CD4-positive, alpha-beta T cell (primary cell): ENCODE measurements around the gene FZD8. TPM values are rescaled to one million over a fixed set of nuclear protein-coding genes. Genes with fewer than 3 reads are reported as not detected.

Experiments used
- ATAC-seq: fragments of 200-7000 bp; cut with Tn5 transposase; one replicate; pipeline ENCODE4 v1.10.0; 2022; ENCODE audit warnings: mild to moderate bottlenecking; ENCODE audit not compliant: poor library complexity
- CTCF ChIA-PET: fragments of 350-600 bp; sonication (Branson Sonifier 250); formaldehyde crosslinking; loops from one replicate; lab custom pipeline; 2021; ENCODE audit warnings: antibody characterized with exemption, inconsistent platforms; lab: Charles Lee
- POLR2A ChIA-PET: fragments of 350-600 bp; sonication (Branson Sonifier 250); formaldehyde crosslinking; loops from one replicate; lab custom pipeline; 2021; ENCODE audit warnings: antibody characterized with exemption, inconsistent platforms; lab: Charles Lee
- DNase-seq, 14 experiments: peaks; one replicate each; pipeline ENCODE4 v3.0.0-alpha.2; 2013 to 2020; ENCODE audit warnings: mixed read lengths in 2 of 14
- H3K27ac ChIP-seq, 2 donors: one replicate each; pipeline versions ENCODE4 v1.5.1 to v1.7.0; 2013; ENCODE audit warnings: low read length in 2 of 2, low read depth in 1 of 2, mild to moderate bottlenecking in 1 of 2
- H3K27me3 ChIP-seq, 2 experiments: 1 replicate in 1 of 2; 2 replicates in 1 of 2; pipeline versions ENCODE4 v1.6.1 to v1.7.0; 2013; ENCODE audit warnings: low read length in 2 of 2, control low read depth in 1 of 2, mild to moderate bottlenecking in 1 of 2, moderate library complexity in 1 of 2; ENCODE audit not compliant: insufficient read depth in 2 of 2, control insufficient read depth in 1 of 2
- H3K36me3 ChIP-seq: one replicate; pipeline ENCODE4 v1.6.1; 2013; ENCODE audit warnings: low read length, control low read depth; ENCODE audit not compliant: insufficient read depth
- H3K4me1 ChIP-seq: one replicate; pipeline ENCODE4 v1.6.1; 2013; ENCODE audit warnings: low read length, control low read depth; ENCODE audit not compliant: insufficient read depth
- H3K4me3 ChIP-seq: one replicate; pipeline ENCODE4 v1.5.1; 2013; ENCODE audit warnings: mild to moderate bottlenecking, low read length, moderate library complexity
- H3K9me3 ChIP-seq, 2 experiments: 1 replicate in 1 of 2; 2 replicates in 1 of 2; pipeline versions ENCODE4 v1.6.1 to v1.7.0; 2013; ENCODE audit warnings: low read length in 2 of 2, mild to moderate bottlenecking in 2 of 2, control low read depth in 1 of 2, moderate library complexity in 1 of 2; ENCODE audit not compliant: control insufficient read depth in 1 of 2, insufficient read depth in 1 of 2
- H3K27ac Mint-ChIP-seq: one replicate; pipeline ENCODE4 v1.8.0; 2020; ENCODE audit warnings: mixed read lengths
- H3K27me3 Mint-ChIP-seq: one replicate; pipeline ENCODE4 v1.8.0; 2021; ENCODE audit warnings: mixed read lengths
- H3K36me3 Mint-ChIP-seq: one replicate; pipeline ENCODE4 v1.8.0; 2021; ENCODE audit warnings: low read depth, mixed read lengths
- H3K4me1 Mint-ChIP-seq: one replicate; pipeline ENCODE4 v1.8.0; 2021; ENCODE audit warnings: low read depth, mixed read lengths
- H3K4me3 Mint-ChIP-seq: one replicate; pipeline ENCODE4 v1.8.0; 2020; ENCODE audit warnings: mild to moderate bottlenecking, mixed read lengths
- H3K9me3 Mint-ChIP-seq: one replicate; pipeline ENCODE4 v1.8.0; 2020; ENCODE audit warnings: mixed read lengths
- intact Hi-C, 2 experiments: fragments of 100-400 bp; cut with DNase I in 1 of 2; cut with micrococcal nuclease in 1 of 2; formaldehyde crosslinking; loops; one replicate each; pipeline versions ENCODE4 v1.15.1 to v1.9.0; 2023 to 2025; cut with DNase I, micrococcal nuclease
- total RNA-seq, 174 experiments: library from RNA in 2 of 174; stranded (reverse) in 2 of 174; gene quantifications; one replicate each; pipeline ENCODE4 v1.2.3 and lab custom pipeline; 2021 to 2026
- TF ChIP-seq, protein P1 (sequence below): fragments of 200-600 bp; IDR thresholded peaks from one replicate; pipeline ENCODE4 v1.8.0; 2022; ENCODE audit warnings: antibody characterized with exemption, mild to moderate bottlenecking

Gene FZD8
- total RNA-seq, 2 experiments from 2014 or later, result 2.1 to 2.2 TPM

DNA sequence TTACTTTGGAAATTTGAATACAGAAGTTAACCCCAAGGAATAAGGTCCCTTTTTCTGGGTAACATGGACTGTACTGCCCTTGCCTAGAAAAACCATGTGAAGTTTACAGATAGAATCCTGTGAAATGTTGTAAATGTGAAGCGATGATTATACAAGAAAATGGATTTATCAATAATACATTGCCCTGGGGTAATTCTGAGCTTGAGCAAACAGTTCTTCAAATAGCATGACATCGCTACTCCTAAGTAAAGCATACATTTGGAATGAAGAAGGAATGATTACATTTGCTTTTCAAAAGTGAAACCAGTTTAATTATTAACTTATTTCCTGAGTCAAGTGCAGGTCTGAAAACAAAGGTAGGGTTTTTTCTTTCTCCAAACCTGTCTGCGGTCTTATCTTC is 43.3 kb upstream of the FZD8 start:
- H3K27ac Mint-ChIP-seq, result no peak overlapping the region
- Histone ChIP-seq H3K36me3 (no peaks in the 10 kb centered on the region), H3K4me1 (no peaks in the 10 kb centered on the region), H3K27ac (no peak overlapping the region), H3K27me3 (no peaks in the 10 kb centered on the region), H3K9me3 (no peaks in the 10 kb centered on the region), H3K4me3 (no peak overlapping the region)
- intact Hi-C loops, result no loop called here
- no peaks in the 10 kb centered on the region for H3K36me3 Mint-ChIP-seq
- no peak overlapping the region for H3K4me3 Mint-ChIP-seq
- peaks cover 2% of the 10 kb centered on the region for H3K9me3 Mint-ChIP-seq
- H3K4me1 Mint-ChIP-seq, result no peaks in the 10 kb centered on the region
- TF ChIP-seq, protein P1, sequence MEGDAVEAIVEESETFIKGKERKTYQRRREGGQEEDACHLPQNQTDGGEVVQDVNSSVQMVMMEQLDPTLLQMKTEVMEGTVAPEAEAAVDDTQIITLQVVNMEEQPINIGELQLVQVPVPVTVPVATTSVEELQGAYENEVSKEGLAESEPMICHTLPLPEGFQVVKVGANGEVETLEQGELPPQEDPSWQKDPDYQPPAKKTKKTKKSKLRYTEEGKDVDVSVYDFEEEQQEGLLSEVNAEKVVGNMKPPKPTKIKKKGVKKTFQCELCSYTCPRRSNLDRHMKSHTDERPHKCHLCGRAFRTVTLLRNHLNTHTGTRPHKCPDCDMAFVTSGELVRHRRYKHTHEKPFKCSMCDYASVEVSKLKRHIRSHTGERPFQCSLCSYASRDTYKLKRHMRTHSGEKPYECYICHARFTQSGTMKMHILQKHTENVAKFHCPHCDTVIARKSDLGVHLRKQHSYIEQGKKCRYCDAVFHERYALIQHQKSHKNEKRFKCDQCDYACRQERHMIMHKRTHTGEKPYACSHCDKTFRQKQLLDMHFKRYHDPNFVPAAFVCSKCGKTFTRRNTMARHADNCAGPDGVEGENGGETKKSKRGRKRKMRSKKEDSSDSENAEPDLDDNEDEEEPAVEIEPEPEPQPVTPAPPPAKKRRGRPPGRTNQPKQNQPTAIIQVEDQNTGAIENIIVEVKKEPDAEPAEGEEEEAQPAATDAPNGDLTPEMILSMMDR, result no peak
- ChIA-PET POLR2A (no interaction called here), CTCF (no interaction called here)
- no peak for DNase-seq
- ATAC-seq, result no peak
- H3K27me3 Mint-ChIP-seq, result peaks cover 17% of the 10 kb centered on the region

DNA sequence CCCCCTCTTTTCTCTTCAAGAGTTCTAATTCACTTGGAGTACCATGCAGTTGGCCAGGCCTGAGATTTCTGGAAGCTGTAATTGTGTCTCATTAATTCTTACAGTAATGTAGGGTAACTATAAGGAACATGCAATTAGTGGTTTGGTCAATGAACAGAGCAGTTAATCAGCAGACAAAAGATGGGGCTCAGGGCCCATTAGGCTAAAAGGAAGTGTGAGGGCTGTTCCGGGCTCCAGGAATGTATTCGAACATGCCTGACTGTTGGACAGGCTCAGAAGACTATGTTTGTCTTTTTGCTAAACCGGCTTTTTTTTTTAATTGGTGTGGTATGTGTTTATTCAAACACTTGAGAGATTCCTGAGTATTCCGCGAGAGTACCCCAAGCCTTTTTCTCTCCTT is 42.5 kb upstream of the FZD8 start:
- Histone ChIP-seq H3K4me1 (no peaks in the 10 kb centered on the region), H3K27me3 (no peaks in the 10 kb centered on the region), H3K36me3 (no peaks in the 10 kb centered on the region), H3K9me3 (no peaks in the 10 kb centered on the region), H3K4me3 (no peak overlapping the region), H3K27ac (no peak overlapping the region)
- Mint-ChIP-seq H3K27ac (no peak overlapping the region), H3K36me3 (no peaks in the 10 kb centered on the region), H3K27me3 (peaks cover 12% of the 10 kb centered on the region), H3K4me1 (no peaks in the 10 kb centered on the region), H3K9me3 (peaks cover 2% of the 10 kb centered on the region), H3K4me3 (no peak overlapping the region)
- no peak for DNase-seq
- intact Hi-C loops, result no loop called here
- CTCF ChIA-PET, result no interaction called here
- TF ChIP-seq, protein P1, result no peak
- no peak for ATAC-seq
- POLR2A ChIA-PET, result no interaction called here

DNA sequence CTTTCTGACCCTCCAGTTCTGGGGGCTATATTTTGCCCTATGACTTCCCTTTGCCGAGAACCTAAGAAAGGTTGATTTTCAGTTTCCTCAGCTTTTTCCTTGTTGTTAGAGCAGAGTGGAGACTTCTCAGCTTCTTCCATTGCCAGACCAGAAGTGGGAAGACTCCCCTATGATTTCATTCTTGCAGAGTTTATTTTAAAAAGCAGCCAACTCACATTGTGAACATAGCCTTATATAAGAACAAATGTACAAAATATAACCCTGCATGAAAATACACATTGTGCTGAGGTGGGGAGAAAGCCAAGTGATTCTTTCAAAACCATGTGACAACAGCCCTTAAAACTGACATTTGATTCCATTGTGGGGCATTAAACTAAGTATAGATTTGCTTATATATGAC is 33.8 kb upstream of the FZD8 start:
- peaks cover 6% of the 10 kb centered on the region for H3K9me3 Mint-ChIP-seq
- H3K36me3 Mint-ChIP-seq, result no peaks in the 10 kb centered on the region
- no peaks in the 10 kb centered on the region for H3K27me3 ChIP-seq
- no peak for ATAC-seq
- H3K4me1 Mint-ChIP-seq, result no peaks in the 10 kb centered on the region
- no peak overlapping the region for H3K27ac ChIP-seq
- no peak for DNase-seq
- TF ChIP-seq, protein P1, result no peak
- no peak overlapping the region for H3K27ac Mint-ChIP-seq
- H3K4me3 Mint-ChIP-seq, result no peak overlapping the region
- H3K4me3 ChIP-seq, result no peak overlapping the region
- no peaks in the 10 kb centered on the region for H3K4me1 ChIP-seq
- intact Hi-C loops, result no loop called here
- ChIA-PET CTCF (no interaction called here), POLR2A (no interaction called here)
- H3K27me3 Mint-ChIP-seq, result peaks cover 13% of the 10 kb centered on the region
- H3K36me3 ChIP-seq, result no peaks in the 10 kb centered on the region
- H3K9me3 ChIP-seq, result no peaks in the 10 kb centered on the region
